Measurements from ENCODE around the gene HRNR.

GRCh38 chr1:152179566-152179965 is 44.4 kb downstream of the HRNR start:
- TF ChIP-seq, protein P1, sequence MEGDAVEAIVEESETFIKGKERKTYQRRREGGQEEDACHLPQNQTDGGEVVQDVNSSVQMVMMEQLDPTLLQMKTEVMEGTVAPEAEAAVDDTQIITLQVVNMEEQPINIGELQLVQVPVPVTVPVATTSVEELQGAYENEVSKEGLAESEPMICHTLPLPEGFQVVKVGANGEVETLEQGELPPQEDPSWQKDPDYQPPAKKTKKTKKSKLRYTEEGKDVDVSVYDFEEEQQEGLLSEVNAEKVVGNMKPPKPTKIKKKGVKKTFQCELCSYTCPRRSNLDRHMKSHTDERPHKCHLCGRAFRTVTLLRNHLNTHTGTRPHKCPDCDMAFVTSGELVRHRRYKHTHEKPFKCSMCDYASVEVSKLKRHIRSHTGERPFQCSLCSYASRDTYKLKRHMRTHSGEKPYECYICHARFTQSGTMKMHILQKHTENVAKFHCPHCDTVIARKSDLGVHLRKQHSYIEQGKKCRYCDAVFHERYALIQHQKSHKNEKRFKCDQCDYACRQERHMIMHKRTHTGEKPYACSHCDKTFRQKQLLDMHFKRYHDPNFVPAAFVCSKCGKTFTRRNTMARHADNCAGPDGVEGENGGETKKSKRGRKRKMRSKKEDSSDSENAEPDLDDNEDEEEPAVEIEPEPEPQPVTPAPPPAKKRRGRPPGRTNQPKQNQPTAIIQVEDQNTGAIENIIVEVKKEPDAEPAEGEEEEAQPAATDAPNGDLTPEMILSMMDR (IDR thresholded peaks at IDR 0.05) = no peak
- no peak for TF ChIP-seq POLR2A (IDR thresholded peaks at IDR 0.05)
- no peak for TF ChIP-seq POLR2AphosphoS5 (IDR thresholded peaks at IDR 0.05)
- TF ChIP-seq EP300 (IDR thresholded peaks at IDR 0.05) = no peak

Data from upper lobe of left lung (tissue), 4 donors.